GM13976 (cell line): Measurements from ENCODE around the gene ZNF764.
"Not testable (repeated sequence)": the region's sequence is repeated elsewhere in the genome, so short reads cannot be mapped to it uniquely, and the experiment has no call there.

ENCODE experiments used
- DNase-seq: peaks from one replicate; pipeline ENCODE4 v3.0.0; 2012; ENCODE audit warnings: low spot score
- in situ Hi-C: fragments of 300-500 bp; cut with MboI; formaldehyde crosslinking; loops from one replicate; pipeline ENCODE4 v1.12.0; 2022; ENCODE audit warnings: low sequenced_read_pairs, mixed read lengths, inconsistent platforms; ENCODE audit not compliant: unreplicated experiment
- TF ChIP-seq, protein P1 (sequence below): IDR thresholded peaks from 2 replicates; pipeline ENCODE4 v1.5.1; 2012; ENCODE audit warnings: borderline replicate concordance, mild to moderate bottlenecking; ENCODE audit not compliant: insufficient read depth; ENCODE audit errors: extremely low read depth, missing control alignments, control extremely low read depth

The ZNF764 gene

DNA sequence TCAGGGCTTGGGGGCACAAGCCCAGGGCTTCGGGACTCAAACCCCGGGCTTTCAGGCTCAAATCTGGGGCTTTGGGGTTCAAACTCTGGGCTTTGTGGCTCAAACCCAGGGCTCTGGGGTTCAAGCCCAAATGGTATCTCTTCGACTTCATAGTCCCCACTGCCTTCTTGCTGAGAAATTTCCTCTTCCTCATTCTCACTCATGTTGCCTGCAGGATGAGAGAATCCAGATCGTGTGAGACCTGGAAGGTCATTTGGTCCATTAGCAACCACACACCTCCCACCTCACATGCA, 32.4 kb downstream of the ZNF764 start:
- in situ Hi-C loops: loop anchor here (10.0 kb wide), 1 partner anchor 91 kb away; the partner anchor contains the start of gene DCTPP1
- TF ChIP-seq, protein P1, sequence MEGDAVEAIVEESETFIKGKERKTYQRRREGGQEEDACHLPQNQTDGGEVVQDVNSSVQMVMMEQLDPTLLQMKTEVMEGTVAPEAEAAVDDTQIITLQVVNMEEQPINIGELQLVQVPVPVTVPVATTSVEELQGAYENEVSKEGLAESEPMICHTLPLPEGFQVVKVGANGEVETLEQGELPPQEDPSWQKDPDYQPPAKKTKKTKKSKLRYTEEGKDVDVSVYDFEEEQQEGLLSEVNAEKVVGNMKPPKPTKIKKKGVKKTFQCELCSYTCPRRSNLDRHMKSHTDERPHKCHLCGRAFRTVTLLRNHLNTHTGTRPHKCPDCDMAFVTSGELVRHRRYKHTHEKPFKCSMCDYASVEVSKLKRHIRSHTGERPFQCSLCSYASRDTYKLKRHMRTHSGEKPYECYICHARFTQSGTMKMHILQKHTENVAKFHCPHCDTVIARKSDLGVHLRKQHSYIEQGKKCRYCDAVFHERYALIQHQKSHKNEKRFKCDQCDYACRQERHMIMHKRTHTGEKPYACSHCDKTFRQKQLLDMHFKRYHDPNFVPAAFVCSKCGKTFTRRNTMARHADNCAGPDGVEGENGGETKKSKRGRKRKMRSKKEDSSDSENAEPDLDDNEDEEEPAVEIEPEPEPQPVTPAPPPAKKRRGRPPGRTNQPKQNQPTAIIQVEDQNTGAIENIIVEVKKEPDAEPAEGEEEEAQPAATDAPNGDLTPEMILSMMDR: no peak
- DNase-seq: no peak

DNA sequence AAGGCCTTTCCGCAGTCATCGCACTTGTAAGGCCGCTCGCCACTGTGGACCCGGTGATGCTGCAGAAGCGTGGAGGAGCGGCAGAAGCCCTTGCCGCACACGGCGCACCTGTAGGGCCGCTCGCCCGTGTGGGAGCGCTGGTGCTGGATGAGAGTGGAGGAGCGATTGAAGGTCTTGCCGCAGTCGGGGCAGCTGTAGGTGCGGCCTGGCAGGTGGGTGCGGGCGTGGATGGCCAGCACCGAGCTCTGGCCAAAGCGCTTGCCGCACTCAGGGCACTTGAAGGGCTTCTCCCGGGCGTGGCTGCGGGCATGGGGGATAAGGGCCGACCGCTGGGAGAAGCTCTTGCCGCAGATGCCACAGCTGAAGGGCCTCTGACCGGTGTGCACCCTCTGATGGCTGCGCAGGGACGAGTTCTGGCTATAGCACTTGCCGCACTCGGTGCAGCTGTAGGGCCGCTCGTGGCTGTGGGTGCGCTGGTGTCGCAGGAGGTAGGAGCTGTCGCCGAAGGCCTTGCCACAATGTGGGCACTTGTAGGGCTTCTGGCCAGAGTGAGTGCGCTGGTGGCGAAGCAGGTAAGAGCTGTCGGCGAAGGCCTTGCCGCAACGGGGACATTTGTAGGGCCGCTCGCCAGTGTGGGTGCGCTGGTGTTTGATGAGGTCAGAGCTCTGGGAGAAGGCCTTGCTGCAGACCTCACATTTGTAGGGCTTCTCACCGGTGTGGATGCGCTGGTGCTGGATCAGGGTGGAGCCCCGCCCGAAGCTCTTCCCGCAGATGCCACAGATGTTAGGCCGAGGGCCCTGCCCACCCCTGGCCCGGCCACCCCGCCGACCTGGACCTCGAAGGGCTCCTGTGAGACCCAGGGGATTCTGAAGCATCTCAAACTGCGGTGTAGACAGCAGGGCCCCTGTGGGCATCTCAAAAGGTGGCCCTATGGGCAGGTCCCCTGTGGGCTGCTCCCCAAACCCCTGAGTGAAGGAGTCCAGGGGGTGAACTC, 33.3 kb downstream of the ZNF764 start:
- TF ChIP-seq, protein P1: no peak
- in situ Hi-C loops: loop anchor here (10.0 kb wide), 1 partner anchor 90 kb away; the partner anchor contains the start of gene DCTPP1
- no peak for DNase-seq

DNA sequence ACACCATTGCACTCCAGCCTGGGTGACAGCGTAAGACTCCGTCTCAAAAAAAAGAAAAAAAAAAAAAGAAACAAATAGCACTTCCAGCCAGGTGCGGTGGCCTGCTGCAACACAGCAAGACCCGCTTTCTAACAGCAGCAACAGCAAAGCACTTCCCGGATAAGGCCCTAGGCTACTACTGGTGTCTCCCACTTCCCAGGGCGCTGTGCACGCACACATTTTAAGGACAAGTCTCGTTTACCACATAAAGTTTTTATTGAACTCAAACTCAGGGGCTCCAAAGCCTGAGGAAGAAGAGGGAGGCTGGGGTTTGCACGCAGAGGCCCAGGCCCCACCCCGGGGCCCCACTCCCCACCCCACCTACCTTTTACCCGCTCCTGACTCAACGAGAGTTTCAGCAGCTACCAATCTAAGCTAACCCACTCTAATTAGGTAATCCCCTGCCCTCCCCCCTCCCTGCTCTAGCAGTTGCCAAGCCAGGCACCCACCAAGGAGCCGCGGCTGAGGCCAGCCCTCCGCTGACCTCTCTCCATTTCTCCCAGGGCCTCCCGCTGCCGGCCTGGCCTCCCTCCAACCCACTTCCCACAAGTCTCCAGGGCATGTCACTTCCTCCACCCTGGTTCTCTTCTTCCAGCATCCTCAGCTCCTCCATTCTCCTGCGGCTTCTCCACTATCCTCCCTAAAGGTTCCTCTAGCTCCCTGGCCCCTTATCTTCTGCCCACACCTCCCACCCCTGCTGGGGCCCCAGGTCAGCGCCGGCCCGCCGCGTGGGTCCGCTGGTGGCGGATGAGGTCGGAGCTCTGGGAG, 34.2 kb downstream of the ZNF764 start:
- DNase-seq: no peak
- in situ Hi-C loops: loop anchor here (10.0 kb wide), 1 partner anchor 89 kb away; the partner anchor contains the start of gene DCTPP1
- TF ChIP-seq, protein P1: no peak

DNA sequence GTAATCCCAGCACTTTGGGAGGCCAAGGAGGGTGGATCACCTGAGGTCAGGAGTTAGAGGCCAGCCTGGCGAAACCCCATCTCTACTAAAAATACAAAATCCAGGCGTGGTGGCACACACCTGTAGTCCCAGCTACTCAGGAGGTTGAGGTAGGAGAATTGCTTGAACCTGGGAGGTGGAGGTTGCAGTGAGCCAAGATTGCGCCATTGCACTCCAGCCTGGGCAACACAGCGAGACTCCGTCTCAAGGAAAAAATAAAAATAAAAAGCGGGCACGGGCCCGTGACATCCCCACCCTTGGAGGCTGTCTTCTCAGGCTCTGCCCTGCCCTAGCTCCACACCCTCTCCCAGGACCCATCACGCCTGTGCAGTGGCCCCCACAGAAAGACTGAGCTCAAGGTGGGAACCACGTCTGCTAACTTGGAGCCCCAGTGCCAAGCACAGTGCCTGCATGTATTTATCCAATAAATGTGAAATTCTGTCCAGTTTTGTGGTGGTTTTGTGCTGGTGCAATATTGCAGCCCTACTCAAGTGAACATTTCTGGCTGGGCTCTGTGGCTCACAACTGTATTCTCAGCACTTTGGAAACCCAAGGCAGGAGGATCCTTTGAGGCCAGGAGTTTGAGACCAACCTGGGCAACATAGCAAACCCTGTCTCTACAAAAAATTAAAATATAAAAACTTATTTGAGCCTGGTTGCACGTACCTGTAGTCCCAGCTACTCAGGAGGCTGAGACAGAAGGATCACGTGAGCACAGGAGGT, 35.3 kb downstream of the ZNF764 start:
- DNase-seq: not testable (repeated sequence)
- in situ Hi-C loops: loop anchor here (10.0 kb wide), 1 partner anchor 88 kb away; the partner anchor contains the start of gene DCTPP1

DNA sequence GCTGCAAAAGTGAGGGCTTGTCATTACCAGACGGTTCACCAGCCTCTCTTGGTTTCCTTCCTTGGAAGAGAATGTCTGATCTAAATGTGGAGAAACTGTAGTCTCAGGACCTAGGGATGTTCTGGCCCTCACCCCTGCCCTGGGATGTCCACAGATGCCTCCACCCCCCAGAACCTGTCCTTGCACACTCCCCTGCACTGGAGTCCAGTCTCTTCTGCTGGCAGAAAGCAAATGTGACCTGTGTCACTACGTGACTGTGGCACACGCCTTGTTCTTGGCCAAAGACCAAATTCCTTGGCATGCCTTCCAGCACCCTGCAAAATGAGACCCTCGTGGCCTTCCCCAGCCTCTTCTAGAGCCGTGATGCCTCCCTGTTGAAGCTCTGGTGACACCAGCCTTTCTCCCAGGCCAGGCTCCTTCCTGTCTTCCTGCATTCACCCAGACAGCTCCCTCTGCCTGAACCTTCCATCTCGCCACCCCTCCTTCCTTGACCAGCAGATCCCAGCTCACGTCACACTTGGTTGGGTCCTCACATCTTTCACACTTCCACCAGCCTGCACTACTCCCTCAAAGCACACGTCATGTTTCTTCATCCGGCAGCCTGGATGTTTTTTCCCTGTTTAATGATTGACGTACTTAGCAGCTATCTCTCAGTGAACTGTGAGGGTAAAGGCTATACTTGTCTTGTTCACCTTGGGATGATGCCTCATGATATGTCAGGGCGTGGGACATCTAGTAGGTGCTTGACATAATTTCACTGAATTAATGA, 36.1 kb downstream of the ZNF764 start:
- TF ChIP-seq, protein P1: no peak
- in situ Hi-C loops: loop anchor here (10.0 kb wide), 1 partner anchor 87 kb away; the partner anchor contains the start of gene DCTPP1
- DNase-seq: no peak

DNA sequence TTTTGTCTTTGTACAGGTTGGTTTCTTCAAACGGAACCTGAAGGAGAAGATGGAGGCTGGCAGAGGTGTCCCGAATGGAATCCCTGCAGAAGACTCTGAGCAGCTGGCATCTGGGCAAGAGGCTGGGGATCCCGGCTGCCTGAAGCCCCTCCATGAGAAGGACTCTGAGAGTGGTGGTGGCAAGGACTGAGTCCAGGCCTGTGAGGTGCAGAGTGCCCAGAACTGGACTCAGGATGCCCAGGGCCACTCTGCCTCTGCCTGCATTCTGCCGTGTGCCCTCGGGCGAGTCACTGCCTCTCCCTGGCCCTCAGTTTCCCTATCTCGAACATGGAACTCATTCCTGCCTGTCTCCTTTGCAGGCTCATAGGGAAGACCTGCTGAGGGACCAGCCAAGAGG, 36.7 kb downstream of the ZNF764 start:
- in situ Hi-C loops: loop anchor here (10.0 kb wide), 1 partner anchor 87 kb away; the partner anchor contains the start of gene DCTPP1
- DNase-seq: no peak
- TF ChIP-seq, protein P1: no peak
